Inflammatory macrophage treated with lipopolysaccharide for 1 hour (primary cell): ENCODE results near the gene UBE4A.
A peak's percentile ranks its signal among the peaks of the same experiment; 100 is the strongest.
"Not testable (repeated sequence)": the region's sequence is repeated elsewhere in the genome, so short reads cannot be mapped to it uniquely, and the experiment has no call there.

ENCODE experiments used
- DNase-seq, 2 donors: peaks; one replicate each; pipeline ENCODE4 v3.0.0-alpha.2; 2020 to 2022

UBE4A gene

DNA sequence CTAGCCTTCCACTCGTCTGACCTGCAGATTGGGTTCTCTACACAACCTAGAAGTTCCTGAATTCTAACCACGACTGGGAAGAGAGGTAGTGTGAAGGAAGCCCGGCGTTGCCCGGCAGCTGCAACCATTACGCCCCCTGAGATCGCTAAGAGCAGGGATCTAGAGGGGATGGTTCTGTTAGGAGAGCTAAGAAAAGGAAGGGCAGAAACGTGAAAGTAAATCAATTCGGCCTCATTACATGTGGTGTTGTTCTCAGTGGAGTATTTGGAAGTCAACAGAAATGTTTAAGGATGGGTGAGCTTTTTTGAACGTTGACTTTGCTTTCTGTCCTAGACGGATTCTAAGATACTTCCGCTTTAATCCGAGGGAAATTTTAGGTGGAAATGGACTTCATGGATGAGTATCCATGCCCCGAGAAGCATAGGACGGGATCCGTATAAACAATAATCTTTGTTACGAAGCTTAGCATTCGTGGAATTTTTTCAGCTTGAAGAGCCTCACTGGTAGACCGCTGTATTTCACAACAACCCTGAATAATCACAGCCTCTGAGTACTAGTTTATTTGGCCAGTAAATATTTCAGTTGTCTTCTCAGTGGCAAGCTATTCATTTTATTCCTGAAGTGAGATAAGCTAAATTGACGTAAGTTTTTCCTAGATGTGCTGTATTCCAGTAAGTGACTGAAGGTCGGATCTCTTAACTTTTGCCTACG is 42.6 kb downstream of the UBE4A start:
- DNase-seq: peak; percentile 35 to 40

DNA sequence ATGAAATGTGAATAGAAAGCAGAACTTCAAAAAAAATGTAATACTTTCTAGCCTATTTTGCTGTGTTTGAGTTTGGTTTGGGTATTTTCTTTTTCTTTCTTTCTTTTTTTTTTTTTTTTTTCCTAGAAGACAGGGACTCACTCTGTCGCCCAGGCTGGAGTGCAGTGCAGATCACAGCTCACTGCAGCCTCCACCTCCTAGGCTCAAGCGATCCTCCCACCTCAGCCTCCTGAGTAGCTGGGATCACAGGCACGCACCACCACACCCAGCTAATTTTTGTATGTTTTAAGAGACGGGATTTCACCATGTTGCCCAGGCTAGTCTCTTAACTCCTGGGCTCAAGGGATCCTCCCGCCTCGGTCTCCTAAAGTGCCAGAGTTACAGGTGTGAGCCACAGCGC is 43.2 kb downstream of the UBE4A start:
- DNase-seq: not testable (repeated sequence)

DNA sequence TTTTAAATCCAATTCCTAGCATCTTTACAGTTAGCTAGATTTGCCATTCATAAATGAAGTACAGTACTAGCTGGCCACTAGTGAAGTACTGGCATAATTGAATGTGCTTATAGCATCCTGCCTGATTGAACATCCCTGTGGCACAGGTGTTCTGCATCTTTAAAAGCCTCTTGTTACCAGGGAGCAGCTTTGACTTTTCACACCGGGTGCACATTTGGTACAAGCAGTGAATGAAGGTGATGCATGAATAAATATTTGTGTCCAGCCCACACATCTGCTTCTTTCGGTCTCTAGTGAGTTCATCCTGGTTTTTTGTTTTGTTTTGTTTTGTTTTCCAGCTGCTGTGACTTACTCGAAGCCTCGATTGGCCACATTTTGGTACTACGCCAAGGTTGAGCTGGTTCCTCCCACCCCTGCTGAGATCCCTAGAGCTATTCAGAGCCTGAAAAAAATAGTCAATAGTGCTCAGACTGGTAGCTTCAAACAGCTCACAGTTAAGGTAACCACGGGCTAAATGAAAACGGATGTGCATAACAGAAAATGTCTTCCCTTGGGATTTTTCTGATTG is 47.3 kb downstream of the UBE4A start:
- no peak for DNase-seq

DNA sequence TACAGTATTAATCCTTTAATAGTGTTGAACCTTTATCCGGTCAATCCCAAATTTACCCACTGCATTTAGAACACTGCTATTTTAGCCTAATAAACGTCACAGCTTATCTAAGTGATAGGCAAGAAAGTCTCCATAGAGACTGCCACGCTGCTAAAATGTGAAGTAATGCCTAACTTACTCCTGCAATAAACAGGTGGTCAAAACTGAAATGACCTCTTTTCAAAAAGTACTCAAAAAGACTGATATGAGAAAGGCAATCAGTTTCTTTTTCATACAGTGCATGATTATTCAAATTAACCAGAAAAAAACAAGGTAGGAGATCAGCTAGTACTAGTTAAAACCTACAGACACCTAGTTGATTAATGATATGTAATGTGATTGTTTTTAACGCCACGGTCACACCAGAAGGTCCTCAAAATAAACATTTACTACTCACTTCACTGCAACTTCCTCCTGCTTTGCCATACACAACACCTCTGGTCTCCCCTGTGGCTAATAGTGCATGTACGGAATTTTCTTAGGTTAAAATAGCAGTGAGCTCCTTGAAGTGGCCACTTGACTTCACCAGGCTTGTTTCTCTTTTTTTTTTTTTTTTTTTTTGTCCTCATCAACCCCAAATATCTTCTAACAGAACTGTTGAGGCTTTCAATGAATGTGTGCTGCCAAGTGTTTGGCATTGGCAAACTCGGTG is 50.8 kb downstream of the UBE4A start:
- DNase-seq: no peak

DNA sequence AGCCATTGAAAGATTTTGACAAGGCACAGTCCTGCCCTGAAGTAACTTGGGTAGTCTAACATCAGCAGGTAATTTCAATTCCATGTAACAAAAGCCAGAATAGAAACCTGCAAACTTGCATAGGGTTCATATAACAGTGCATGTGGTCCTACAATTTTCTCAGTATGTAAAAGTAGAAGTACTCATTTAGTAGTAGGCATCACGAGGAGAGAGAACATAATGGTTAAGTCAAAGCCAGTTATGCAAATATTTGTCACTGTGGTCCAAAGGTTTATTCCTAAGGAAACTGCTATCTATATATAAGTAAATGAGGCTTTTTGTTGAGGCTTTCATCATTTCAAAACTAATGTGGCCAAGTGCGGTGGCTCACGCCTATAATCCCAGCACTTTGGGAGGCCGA is 52.1 kb downstream of the UBE4A start:
- no peak for DNase-seq

DNA sequence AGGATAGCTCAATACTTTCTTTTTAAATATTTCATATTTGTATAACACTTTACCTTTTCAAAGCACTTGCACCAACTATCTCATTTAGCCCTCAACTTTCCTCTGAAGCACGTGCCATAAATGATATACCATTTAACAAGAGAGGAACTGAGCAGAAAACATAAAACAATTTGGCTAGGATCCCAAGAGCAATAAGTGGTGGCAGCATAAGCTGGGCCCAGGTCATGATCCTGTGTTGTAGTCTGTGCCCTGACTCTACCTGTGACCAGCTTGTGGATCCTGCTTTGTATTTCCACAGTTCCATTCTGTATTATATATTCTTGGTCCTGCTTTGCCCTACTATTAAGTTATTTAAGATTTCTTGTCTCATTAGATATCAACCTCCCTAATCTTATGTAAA is 53.5 kb downstream of the UBE4A start:
- no peak for DNase-seq

DNA sequence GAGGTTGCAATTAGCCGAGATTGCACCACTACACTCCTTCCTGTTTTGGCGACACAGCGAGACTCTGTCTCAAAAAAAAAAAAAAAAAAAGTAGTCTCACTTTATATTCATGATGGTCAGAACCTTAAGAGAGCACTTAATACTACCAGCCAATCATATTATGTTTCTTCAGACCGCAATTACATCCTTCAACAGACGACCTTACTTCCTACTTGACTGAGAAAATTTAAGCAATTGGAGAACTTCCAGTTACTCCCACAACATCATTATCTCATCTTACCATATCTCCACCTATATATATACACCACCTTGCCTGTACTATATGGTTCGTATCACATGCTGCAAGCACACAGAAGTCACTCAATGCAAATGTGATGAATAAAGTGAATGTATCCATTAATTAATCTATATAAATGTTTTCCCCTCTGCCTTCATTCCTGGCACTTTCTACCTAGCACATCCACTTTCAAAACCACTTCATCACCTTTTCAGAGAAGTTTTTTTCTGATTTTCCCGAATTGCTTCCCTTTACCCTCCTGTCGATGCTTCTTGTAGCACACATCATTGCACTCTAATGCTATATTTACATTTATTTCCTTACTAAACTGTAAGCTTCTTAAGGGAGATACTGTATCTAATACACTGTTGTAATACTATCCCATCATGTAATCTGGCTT is 55.8 kb downstream of the UBE4A start:
- DNase-seq: peak; percentile 83 to 90

DNA sequence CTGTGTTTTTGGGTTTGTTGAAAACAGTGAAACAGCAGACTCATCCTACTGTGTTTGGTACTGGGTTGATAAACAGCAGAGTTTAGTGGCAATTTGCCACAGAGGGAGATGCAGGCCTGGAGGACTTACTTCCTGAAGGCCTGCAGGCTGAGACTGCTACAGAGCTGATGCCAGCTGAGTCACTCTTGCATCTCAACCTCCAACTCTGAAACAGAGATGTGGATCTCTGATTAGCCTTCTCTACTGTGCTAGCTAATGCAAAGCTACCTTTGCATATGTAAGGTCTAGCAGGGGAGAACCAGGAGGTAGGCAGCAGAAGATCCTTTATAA is 56.3 kb downstream of the UBE4A start:
- DNase-seq: peak; percentile 48 to 60

DNA sequence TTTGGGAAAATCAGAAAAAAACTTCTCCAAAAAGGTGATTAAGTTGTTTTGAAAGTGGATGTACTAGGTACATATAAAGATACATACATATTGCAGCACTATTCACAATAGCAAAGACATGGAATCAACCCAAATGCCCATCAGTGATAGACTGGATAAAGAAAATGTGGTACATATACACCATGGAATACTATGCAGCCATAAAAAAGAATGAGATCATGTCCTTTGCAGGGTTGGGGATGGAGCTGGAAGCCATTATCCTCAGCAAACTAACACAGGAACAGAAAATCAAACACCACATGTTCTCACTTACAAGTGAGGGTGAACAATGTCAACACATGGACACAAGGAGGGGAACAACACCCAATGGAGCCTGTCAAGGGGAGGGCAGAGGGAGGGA is 57.5 kb downstream of the UBE4A start:
- DNase-seq: not testable (repeated sequence)

DNA sequence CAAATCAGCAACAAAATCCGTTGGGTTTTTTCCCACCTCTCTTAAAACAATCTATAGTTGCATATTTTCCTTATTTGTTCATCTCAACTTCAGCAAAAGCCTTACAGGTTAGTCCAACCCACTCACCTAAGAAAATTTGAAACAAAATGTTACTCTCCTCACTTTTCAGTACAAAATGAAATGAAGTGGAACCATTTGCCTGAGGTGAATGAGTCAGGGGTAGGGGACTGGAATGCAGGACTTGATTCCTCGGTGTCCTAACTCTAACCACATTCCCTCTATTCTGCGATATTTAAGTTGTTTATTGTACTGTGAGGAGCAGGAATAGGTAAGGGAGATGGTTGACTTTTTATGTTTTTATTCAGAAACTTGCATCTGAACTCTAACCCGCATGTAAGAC is 58.4 kb downstream of the UBE4A start:
- no peak for DNase-seq

DNA sequence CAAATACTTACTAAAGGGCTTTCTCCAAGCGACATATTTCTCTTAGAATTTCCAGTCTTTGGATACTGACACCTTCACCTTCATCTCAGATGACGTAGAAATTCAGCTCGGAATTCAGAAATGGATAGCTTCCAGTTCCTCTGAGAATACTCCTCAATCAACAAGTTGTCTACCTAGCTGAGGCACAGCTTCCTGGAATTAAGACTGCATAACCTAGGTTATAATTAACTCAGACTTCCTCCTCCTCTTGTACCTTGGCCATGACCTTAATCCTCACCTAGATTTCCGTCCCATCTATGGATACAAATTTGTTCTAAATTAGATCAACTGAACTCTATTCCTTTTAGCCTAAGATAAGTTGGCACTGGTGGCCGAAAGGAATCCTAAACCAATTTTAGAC is 59.4 kb downstream of the UBE4A start:
- DNase-seq: no peak

DNA sequence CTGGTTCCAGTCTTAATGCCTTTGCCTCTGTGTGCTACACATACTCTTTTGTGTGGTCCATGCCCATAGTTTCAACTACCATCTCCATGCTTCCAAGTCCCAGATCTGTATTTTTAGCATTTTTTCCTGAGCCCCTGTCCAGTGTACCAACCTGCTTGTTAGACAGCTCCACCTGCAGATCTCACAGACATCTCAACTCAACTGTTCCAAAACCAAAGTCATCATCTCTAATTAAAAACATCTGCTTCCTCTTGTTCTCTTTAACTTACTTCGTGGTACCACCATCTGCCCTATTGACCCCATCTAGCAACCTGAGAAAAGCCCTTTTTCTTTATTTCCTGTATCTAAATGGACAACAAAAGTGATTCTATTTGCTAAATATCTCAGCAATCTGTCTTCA is 68.3 kb downstream of the UBE4A start:
- no peak for DNase-seq

DNA sequence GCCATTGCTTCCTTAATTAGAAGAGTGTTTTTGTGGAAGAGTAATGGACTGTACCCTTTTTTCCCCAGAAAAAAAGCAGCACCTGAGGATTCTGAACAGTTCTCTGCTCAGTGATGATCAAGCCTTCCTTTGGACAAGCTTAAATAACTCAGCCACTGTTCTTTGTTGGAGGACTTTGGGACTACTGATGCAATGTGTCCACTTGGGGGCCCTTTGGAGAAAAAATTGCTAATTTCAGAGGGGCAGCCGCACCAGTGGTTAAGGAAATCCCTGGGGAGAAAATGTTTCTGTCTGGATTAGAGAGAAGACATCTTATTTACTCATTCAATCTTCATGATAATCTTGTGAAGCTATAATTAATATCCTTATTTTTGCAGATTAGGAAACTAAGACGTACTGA is 71.6 kb downstream of the UBE4A start:
- no peak for DNase-seq

DNA sequence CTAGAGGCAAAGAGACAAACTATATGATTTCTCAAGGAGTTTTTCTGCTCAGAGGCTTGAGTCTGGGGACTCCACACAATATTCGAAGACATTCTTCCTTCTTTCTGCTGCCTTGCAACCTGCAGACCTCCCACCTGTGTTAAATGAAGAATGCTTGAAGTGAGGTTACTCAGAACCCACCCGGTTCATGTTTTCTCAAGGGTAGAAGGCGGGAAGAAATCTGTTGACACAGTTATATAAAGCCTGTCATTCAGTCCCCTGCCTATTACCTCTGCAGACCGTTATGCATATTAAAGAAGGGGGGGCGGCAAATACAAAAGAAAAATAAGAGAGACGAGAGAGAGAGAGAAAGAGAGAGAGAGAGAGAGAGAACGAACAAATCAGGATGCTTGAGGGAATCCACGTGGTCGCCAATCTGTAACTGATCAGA is 74.7 kb downstream of the UBE4A start:
- no peak for DNase-seq

DNA sequence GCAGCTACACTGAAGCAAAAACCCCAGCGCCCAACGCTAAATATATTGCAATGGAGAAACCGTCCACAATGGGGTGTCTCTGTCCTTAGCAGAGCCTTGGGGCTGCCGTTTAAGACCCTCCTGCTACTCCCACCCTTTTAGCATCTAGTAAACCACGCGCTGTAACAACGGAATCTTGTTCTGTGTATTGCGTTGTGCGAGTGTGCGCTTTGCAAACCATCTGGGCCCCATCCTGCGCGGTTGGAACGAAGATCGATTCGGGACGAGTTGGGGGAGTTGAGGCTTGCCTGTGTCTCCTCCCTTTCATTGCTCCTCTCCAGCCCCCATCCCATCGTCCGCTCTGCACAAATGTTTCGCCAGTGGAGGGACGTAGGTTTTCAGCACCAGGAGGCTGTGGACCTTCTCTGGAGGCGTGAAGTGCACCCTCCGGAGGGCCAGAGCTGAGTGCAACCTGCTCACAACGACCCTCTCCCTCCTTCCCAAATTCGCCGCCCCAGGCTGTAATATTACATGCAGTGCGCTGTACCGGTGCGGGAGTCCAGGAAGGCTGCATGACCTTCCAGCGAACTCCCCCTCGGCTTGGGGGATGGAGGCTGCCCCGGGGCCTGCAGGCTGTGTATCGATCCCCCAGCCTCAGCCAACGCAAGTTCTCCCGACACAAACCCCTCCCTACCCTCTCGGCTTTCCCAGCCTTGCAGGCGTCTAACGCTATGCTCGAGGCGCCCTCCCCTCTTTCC is 75.3 kb downstream of the UBE4A start:
- DNase-seq: no peak

DNA sequence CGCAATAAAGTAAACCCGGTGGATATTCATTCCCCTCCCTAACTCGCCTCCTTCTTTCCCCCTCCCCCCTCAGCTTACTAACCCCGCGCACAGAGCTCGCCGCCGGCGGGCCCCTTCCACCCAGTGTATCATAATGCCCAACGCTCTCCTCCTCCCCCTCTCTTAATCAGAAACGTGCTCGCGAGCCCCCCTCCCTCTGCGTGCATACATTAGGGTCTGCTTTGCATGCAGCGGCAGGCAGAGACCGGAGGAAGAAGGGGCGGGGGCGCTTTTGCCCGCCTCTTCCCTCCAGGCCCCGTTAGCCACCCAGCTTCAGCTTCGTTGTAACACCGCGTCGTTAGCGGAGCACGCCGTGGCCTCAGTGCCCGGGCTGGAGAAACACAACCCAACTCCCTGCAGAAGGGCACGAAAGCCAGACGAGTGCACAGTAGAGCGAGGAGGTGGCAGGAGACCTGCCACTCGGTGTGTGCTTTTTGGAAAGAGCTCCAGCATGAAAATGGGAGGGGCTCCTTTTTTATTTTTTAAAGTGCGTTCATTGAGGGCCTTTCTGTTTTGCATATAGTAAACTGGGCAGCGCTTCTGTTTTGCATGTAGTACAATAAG is 76.0 kb downstream of the UBE4A start:
- peak in 1 of 2 donors; percentile 11 for DNase-seq

DNA sequence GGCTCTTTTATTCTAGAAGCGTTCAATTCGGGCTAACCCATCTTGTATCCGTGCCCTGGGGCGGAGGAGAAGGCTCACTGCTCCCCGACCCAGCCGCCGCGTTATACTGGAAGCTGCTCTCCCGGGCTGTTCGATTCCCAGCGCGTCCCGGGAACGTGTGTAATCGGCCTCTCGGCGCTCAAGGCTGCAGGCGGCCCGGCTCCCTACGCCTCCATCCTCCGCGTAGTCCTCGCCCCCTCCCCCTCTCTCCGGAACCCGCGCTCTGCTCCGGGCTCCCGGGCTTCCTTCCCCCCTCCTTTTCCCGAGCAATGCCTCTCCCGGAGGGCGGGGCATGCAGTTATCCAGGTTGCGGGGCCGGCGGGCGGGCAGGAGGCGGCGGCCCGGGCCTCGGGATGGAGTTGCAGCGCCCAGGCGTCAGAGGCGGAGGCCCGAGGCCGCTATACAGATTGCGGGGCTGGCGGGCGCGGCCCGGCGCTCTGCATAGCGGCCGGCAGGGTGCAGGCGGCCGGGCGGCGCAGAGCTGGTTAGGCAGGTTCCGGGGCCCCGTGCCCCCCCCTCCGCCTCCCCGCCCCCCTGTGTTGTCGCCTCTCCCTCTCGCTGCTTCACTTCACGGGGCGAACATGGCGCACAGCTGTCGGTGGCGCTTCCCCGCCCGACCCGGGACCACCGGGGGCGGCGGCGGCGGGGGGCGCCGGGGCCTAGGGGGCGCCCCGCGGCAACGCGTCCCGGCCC is 76.7 kb downstream of the UBE4A start, which contains the start of gene KMT2A:
TSS of gene KMT2A (plus strand) at position 600 of the 732 bp plus-strand sequence. CDS start at position 621, 21 bp downstream.
- DNase-seq: peak; percentile 90 to 96

DNA sequence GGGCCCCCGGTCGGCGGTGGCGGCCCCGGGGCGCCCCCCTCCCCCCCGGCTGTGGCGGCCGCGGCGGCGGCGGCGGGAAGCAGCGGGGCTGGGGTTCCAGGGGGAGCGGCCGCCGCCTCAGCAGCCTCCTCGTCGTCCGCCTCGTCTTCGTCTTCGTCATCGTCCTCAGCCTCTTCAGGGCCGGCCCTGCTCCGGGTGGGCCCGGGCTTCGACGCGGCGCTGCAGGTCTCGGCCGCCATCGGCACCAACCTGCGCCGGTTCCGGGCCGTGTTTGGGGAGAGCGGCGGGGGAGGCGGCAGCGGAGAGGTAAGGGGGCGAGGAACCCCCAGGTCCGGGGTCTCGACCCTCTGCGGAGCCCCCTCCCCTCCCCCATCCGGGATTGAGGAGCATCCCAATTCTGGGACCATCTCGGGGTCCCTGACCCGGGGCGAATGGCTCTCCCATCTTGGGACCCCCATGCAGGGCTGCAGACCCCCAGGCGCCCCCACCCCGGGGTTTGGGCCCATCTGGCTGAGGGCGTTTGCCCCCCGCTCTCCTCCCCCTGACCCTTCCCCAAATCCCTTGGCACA is 77.3 kb downstream of the UBE4A start:
- peak in 1 of 2 donors; percentile 16 for DNase-seq

DNA sequence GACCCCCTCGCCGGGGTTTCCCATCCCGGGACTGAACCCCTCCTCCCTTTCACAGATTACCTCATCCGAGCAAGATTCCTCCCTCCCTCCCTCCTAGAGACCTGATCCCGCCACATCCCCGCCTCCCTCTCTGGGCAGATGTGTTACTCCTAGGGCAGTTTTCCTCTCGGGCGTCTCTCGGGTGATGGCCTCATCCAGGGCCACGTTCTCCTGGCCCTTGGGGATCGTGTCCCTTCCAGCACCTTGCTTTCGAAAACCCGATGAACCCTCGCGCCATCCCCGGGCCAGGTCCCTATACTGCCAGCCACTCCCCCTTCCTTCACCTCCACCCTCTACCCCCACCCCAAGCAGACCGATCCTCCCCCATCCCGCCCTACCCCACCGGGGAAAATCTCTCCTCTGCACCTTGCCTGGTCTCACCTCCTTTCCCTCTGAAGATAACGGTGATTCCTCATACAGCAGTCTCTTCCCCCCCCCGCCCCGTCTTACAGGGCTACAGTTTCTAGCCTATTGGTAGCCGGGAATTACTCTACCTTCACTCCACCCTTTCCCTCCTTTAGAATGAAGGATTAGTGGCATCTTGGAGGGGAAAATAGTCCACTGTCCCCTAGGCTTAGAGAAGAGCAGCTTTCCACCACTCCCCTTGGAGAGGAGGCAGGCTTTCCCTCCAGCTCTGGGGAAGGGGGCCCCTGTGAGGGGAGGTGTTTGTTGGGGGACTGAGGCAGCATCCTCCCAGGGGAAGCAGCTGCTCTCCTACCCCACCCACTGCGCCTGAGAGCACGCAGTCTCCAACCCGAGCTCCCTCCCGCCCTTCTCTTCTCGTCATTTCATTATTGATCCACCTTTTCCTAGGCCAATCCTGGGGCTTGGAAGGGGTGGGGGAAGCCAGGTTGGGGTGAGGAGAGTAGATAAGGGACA is 78.1 kb downstream of the UBE4A start:
- DNase-seq: no peak

DNA sequence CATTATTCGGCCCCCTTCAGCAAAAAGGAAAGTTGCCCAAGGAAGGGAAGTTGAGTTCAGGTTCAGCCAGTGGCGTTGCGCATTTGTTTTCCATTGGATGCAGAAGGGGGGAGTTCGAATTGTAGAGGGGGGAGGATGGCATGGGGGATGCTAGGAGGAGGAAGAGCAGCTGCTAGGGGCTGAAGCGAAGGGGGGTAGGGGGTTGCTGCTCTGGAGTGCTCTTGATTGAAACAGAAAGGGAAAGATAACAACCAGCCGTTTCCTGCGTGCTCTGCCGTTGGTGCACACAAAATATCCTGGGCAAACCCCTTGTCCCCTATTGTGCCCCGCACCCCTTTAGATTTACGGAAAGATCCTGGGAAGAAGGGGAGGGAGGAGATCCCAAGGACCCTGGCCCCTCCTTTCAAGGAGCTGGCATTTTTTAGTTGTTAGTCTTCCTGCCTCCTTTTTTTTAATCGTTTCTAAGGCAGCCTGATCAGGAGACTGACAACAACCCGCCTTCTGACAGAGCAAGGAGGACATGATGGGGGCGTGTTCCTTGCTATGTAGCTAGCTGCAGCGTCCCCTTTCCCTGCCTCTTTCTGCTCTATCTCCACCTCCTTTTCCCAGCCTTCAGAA is 79.0 kb downstream of the UBE4A start:
- peak; percentile 44 to 46 for DNase-seq
